ENCODE measurements around the gene THBS4. TPM values are rescaled to one million over a fixed set of nuclear protein-coding genes. Genes with fewer than 3 reads are reported as not detected.

THBS4 gene
- total RNA-seq, 1 experiment from 2014 or later, result 11.8 TPM

DNA sequence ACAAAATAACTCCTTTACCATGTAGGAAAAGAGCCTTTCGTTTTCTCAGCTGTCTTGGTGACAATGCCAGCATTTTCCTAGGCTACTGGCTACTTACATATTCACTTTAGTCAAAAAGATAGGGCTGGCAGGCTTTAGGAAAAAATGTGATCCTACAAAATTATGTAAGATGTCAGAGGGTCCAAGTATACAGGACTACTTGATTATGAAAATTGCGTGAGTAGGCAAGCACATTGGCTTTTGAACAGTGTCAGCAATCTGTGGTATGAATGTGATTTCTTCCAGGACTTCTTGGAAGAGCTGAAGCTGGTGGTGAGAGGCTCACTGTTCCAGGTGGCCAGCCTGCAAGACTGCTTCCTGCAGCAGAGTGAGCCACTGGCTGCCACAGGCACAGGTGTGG, 22.8 kb downstream of the THBS4 start:
- POLR2A ChIA-PET, result no interaction called here
- CTCF ChIA-PET, result interaction anchor here (2.4 kb wide), 1 partner anchor 26 kb away, joined by 8 read pairs; no protein-coding TSS in a partner anchor

DNA sequence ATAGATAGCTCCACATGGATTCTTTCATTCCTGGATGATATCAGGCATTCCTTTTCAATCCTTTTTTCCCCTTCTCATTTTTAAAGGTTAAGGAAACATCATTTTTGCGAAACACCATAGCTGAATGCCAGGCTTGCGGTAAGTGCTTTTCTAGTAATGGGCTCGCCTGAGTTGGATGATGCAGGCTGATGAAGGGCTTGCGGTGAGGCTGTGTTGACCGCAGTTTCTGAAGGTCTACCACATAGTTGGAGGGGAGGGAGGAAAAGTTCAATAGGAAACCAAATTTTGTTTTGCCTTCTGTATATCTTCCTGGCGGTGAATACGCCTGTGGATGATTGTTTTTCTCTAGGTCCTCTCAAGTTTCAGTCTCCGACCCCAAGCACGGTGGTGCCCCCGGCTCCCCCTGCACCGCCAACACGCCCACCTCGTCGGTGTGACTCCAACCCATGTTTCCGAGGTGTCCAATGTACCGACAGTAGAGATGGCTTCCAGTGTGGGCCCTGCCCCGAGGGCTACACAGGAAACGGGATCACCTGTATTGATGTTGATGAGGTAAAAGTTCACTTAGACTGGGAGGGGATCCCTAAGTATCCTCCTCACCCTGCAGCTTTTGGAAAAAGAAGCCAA, 24.3 kb downstream of the THBS4 start:
- ATAC-seq (no peak), DNase-seq (ENCODE audit: low spot score) (no peak)
- Mint-ChIP-seq H3K36me3 (no peaks in the 10 kb centered on the region), H3K4me3 (no peak overlapping the region), H3K27ac (no peak overlapping the region), H3K9me3 (no peaks in the 10 kb centered on the region), H3K4me1 (peaks cover 10% of the 10 kb centered on the region), H3K27me3 (ENCODE audit: low read depth) (no peaks in the 10 kb centered on the region)
- POLR2A ChIA-PET, result no interaction called here
- CTCF ChIA-PET, result interaction anchor here (0.6 to 2.4 kb wide), 4 partner anchors 24 to 306 kb away, joined by 3 to 8 read pairs (median 3); no protein-coding TSS in a partner anchor
- TF ChIP-seq OVOL2 (CRISPR knock-in tag; IDR thresholded peaks at IDR 0.05; ENCODE audit: borderline replicate concordance) (no peak), EMX1 (CRISPR knock-in tag; IDR thresholded peaks at IDR 0.05) (no peak), ZNF423 (CRISPR knock-in tag; IDR thresholded peaks at IDR 0.05) (no peak), JUN (CRISPR knock-in tag; IDR thresholded peaks at IDR 0.05) (no peak)

More for the DNA sequence above, 22.8 kb downstream of the THBS4 start:
- peaks cover 10% of the 10 kb centered on the region for H3K4me1 Mint-ChIP-seq
- TF ChIP-seq ATF1 (CRISPR knock-in tag; IDR thresholded peaks at IDR 0.05), result no peak
- TF ChIP-seq CREB1 (CRISPR knock-in tag; IDR thresholded peaks at IDR 0.05), result no peak
- no peak for TF ChIP-seq HMGA2 (CRISPR knock-in tag; IDR thresholded peaks at IDR 0.05)
- TF ChIP-seq GABPB1 (CRISPR knock-in tag; IDR thresholded peaks at IDR 0.05), result no peak
- no peak for TF ChIP-seq CBFB (CRISPR knock-in tag; IDR thresholded peaks at IDR 0.05; ENCODE audit: low read depth)
- TF ChIP-seq ZNF138 (CRISPR knock-in tag; conservative IDR thresholded peaks at IDR 0.05), result no peak
- no peak for TF ChIP-seq MLX (CRISPR knock-in tag; IDR thresholded peaks at IDR 0.05)
- no peak for TF ChIP-seq ZNF121 (CRISPR knock-in tag; IDR thresholded peaks at IDR 0.05)
- no peak for TF ChIP-seq ESRRA (CRISPR knock-in tag; IDR thresholded peaks at IDR 0.05; ENCODE audit: borderline replicate concordance)
- no peak for TF ChIP-seq ZNF423 (CRISPR knock-in tag; IDR thresholded peaks at IDR 0.05)
- TF ChIP-seq MAX (CRISPR knock-in tag; IDR thresholded peaks at IDR 0.05), result no peak
- H3K27me3 Mint-ChIP-seq (ENCODE audit: low read depth), result no peaks in the 10 kb centered on the region
- no peaks in the 10 kb centered on the region for H3K36me3 Mint-ChIP-seq
- no peak overlapping the region for H3K4me3 Mint-ChIP-seq
- no peaks in the 10 kb centered on the region for H3K9me3 Mint-ChIP-seq
- DNase-seq (ENCODE audit: low spot score) (no peak), ATAC-seq (no peak)
- H3K27ac Mint-ChIP-seq, result no peak overlapping the region

- ChIA-PET CTCF (no interaction called here), POLR2A (no interaction called here)
- DNase-seq (ENCODE audit: low spot score) (no peak), ATAC-seq (no peak)
- no peaks in the 10 kb centered on the region for H3K27me3 Mint-ChIP-seq (ENCODE audit: low read depth)
- H3K4me1 Mint-ChIP-seq, result peaks cover 12% of the 10 kb centered on the region
- no peak overlapping the region for H3K27ac Mint-ChIP-seq
- no peak overlapping the region for H3K4me3 Mint-ChIP-seq
- H3K36me3 Mint-ChIP-seq, result no peaks in the 10 kb centered on the region
- no peaks in the 10 kb centered on the region for H3K9me3 Mint-ChIP-seq
- TF ChIP-seq, protein P1, sequence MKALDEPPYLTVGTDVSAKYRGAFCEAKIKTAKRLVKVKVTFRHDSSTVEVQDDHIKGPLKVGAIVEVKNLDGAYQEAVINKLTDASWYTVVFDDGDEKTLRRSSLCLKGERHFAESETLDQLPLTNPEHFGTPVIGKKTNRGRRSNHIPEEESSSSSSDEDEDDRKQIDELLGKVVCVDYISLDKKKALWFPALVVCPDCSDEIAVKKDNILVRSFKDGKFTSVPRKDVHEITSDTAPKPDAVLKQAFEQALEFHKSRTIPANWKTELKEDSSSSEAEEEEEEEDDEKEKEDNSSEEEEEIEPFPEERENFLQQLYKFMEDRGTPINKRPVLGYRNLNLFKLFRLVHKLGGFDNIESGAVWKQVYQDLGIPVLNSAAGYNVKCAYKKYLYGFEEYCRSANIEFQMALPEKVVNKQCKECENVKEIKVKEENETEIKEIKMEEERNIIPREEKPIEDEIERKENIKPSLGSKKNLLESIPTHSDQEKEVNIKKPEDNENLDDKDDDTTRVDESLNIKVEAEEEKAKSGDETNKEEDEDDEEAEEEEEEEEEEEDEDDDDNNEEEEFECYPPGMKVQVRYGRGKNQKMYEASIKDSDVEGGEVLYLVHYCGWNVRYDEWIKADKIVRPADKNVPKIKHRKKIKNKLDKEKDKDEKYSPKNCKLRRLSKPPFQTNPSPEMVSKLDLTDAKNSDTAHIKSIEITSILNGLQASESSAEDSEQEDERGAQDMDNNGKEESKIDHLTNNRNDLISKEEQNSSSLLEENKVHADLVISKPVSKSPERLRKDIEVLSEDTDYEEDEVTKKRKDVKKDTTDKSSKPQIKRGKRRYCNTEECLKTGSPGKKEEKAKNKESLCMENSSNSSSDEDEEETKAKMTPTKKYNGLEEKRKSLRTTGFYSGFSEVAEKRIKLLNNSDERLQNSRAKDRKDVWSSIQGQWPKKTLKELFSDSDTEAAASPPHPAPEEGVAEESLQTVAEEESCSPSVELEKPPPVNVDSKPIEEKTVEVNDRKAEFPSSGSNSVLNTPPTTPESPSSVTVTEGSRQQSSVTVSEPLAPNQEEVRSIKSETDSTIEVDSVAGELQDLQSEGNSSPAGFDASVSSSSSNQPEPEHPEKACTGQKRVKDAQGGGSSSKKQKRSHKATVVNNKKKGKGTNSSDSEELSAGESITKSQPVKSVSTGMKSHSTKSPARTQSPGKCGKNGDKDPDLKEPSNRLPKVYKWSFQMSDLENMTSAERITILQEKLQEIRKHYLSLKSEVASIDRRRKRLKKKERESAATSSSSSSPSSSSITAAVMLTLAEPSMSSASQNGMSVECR (CRISPR knock-in tag; IDR thresholded peaks at IDR 0.05; ENCODE audit: borderline replicate concordance), result no peak
- TF ChIP-seq NFE2L1 (CRISPR knock-in tag; IDR thresholded peaks at IDR 0.05), result no peak
- TF ChIP-seq, protein P2, sequence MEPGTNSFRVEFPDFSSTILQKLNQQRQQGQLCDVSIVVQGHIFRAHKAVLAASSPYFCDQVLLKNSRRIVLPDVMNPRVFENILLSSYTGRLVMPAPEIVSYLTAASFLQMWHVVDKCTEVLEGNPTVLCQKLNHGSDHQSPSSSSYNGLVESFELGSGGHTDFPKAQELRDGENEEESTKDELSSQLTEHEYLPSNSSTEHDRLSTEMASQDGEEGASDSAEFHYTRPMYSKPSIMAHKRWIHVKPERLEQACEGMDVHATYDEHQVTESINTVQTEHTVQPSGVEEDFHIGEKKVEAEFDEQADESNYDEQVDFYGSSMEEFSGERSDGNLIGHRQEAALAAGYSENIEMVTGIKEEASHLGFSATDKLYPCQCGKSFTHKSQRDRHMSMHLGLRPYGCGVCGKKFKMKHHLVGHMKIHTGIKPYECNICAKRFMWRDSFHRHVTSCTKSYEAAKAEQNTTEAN (CRISPR knock-in tag; IDR thresholded peaks at IDR 0.05), result no peak
- TF ChIP-seq HMGXB4 (CRISPR knock-in tag; IDR thresholded peaks at IDR 0.05), result no peak
- no peak for TF ChIP-seq JUN (CRISPR knock-in tag; IDR thresholded peaks at IDR 0.05)
- TF ChIP-seq, protein P3, sequence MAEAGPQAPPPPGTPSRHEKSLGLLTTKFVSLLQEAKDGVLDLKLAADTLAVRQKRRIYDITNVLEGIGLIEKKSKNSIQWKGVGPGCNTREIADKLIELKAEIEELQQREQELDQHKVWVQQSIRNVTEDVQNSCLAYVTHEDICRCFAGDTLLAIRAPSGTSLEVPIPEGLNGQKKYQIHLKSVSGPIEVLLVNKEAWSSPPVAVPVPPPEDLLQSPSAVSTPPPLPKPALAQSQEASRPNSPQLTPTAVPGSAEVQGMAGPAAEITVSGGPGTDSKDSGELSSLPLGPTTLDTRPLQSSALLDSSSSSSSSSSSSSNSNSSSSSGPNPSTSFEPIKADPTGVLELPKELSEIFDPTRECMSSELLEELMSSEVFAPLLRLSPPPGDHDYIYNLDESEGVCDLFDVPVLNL (CRISPR knock-in tag; IDR thresholded peaks at IDR 0.05; ENCODE audit: borderline replicate concordance, low read depth), result no peak
- no peak for TF ChIP-seq TCF7 (CRISPR knock-in tag; IDR thresholded peaks at IDR 0.05; ENCODE audit: low read depth)
- TF ChIP-seq SMAD4 (CRISPR knock-in tag; IDR thresholded peaks at IDR 0.05), result no peak
- TF ChIP-seq, protein P4, sequence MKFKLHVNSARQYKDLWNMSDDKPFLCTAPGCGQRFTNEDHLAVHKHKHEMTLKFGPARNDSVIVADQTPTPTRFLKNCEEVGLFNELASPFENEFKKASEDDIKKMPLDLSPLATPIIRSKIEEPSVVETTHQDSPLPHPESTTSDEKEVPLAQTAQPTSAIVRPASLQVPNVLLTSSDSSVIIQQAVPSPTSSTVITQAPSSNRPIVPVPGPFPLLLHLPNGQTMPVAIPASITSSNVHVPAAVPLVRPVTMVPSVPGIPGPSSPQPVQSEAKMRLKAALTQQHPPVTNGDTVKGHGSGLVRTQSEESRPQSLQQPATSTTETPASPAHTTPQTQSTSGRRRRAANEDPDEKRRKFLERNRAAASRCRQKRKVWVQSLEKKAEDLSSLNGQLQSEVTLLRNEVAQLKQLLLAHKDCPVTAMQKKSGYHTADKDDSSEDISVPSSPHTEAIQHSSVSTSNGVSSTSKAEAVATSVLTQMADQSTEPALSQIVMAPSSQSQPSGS (CRISPR knock-in tag; IDR thresholded peaks at IDR 0.05; ENCODE audit: borderline replicate concordance, low read depth), result no peak
Measured at GRCh38 chr5:80060966-80061365, 25.8 kb downstream of the THBS4 start.
